AG10803 (cell line): ENCODE results near the gene EMC8.

ENCODE experiments used
- DNase-seq: peaks from one replicate; pipeline ENCODE4 v3.0.0; 2010; ENCODE audit warnings: low read depth
- H3K4me3 ChIP-seq: 2 replicates; pipeline ENCODE4 v1.5.1; 2011; ENCODE audit warnings: mild to moderate bottlenecking, low read length, control low read depth
- CTCF ChIP-seq: conservative IDR thresholded peaks from 2 replicates; pipeline ENCODE4 v1.5.1; 2011; ENCODE audit warnings: mild to moderate bottlenecking, low read length, control low read depth, inconsistent platforms

EMC8 gene

GRCh38 chr16:85735225-85735635, 64.1 kb downstream of the EMC8 start:
- DNase-seq: no peak
- no peak overlapping the region for H3K4me3 ChIP-seq
- no peak for TF ChIP-seq CTCF

GRCh38 chr16:85734311-85735017, 64.9 kb downstream of the EMC8 start:
- no peak for TF ChIP-seq CTCF
- DNase-seq: no peak
- no peak overlapping the region for H3K4me3 ChIP-seq

DNA sequence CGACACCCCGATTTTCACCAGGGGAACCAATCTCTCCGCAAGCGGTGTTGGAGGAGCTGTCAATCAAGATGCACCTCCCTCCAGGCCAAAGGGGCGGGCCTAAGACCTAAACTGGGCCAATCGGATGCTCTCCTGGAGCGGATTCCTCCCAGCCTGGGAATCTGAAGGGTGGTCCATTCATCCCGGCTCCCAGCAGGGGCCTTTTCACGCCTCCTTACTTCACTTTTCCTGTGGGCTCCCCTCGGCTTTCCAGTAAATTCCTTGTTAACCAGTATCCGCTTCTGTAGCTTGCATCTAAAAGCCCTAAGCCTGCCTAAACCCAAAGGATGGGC, 65.5 kb downstream of the EMC8 start:
- H3K4me3 ChIP-seq: no peak overlapping the region
- DNase-seq: no peak
- no peak for TF ChIP-seq CTCF

- H3K4me3 ChIP-seq: no peak overlapping the region
- no peak for TF ChIP-seq CTCF
- DNase-seq: peak; percentile 64
Observed at GRCh38 chr16:85733155-85733838, 66.0 kb downstream of the EMC8 start.

DNA sequence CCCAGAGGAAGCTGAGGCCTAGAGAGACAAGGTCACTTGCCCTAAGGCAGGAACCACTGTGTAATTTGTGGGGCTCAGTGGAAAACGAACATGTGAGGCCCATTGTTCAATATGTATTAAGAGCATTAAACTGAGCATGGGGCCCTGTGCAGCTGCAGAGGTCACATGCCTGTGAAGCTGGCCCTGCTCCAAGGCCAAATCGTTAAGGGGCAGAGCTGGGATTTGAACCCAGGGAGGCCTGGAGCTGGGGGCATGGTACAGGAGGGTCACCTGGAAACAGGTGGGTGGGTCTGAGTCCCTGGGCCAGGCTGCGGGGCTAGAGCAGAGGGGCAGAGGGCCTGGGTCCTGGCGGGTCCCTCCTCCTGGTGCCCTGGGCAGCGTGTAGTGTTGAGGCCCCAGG, 68.2 kb downstream of the EMC8 start:
- no peak overlapping the region for H3K4me3 ChIP-seq
- no peak for TF ChIP-seq CTCF
- DNase-seq: no peak

DNA sequence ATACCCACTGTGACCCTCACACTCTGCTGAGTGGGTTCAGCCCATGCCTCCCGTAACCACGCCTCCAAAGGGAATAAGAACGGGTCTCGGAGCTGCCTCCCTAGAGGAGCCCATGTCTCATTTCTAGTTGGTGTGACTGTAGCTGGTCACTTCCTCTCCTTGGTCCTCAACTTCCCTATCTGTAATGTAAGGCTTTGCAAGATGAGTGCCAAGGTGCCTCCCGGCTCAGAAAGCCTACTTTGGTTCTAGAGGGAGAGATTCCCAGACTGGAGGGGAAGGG, 69.2 kb downstream of the EMC8 start:
- H3K4me3 ChIP-seq: no peak overlapping the region
- TF ChIP-seq CTCF: no peak
- DNase-seq: no peak

- H3K4me3 ChIP-seq: no peak overlapping the region
- no peak for TF ChIP-seq CTCF
- no peak for DNase-seq
Observed at GRCh38 chr16:85729452-85730185, 69.7 kb downstream of the EMC8 start.
